Activated CD8-positive, alpha-beta memory T cell treated with anti-CD3 and anti-CD28 coated beads for 48 hours (primary cell): ENCODE results near the gene RYR3.

ENCODE experiments used
- DNase-seq, 3 experiments: peaks; one replicate each; pipeline ENCODE4 v3.0.0-alpha.2; 2020; ENCODE audit warnings: low read depth in 2 of 3, low spot score in 2 of 3

Gene RYR3

DNA sequence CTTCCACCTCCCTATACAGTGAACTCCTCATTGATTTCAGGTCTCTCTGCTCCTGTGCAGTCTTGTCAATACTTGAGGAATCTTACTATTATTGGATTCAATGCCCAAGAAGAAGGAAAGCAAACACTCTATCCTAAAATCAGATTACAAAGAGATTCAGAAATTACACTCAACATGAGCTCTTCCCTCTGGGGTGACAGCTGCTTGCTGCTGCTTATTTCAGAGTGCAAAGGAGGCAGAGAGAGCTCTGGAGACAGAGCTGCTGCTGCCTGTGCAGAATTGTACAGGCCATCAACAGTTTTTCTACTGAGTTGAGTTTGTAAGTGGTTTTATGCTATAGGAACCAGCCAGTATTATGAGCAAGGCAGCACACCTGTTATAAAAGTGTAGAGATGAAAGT, 7.1 kb downstream of the RYR3 start:
- no peak for DNase-seq

DNA sequence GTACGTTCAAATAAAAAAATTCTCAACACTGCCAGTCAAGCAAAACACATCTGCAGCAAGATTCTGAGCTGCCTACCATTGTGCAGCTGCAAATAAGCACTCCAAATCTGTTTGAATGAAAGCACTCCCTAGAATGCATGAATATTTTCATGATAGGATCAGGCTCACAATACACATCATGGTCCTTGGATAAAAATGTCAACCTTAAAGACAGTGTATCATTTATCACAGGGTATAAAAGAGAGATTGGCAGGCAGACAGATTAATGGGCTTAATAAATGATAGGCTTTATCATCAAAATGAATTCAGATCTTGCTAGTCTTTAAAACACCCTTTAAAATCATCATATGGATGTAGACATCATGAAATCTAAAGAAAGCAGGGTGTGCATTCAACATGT, 9.2 kb downstream of the RYR3 start:
- DNase-seq: no peak

DNA sequence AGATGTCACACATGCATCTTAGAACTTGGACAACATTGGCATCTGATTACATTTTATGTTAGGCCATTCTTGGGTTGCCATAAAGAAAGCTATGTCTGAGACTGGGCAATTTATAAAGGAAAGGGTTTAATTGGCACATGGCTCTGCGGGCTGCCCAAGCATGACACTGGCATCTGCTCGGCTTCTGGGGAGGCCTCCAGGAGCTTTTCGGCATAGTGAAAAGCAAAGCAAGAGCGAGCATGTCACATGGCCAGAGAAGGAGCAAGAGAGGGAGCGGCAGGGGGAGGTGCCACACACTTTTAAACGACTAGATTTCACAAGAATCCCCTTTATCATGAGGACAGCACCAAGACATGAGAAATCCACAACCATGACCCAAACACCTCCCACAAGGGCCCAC, 11.3 kb downstream of the RYR3 start:
- DNase-seq: no peak

DNA sequence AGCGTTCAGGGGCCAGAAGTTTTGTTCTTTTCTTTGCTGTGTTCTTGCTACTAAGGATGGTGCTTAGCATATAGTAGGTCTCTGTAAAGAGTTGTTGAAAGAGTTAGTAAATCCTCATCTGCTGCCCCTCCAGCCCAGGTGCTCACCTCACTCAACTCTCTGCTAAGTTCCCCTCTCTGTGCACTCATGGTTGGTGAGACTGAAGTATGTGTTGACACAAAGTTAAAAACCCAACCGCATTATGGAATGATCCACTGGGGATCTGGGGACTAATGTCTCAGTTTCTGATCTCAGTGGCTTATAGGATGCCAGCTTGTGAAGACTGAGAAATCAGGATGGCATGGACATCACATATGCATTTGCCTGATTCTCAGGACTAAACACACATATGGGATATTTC, 13.8 kb downstream of the RYR3 start:
- DNase-seq: no peak

DNA sequence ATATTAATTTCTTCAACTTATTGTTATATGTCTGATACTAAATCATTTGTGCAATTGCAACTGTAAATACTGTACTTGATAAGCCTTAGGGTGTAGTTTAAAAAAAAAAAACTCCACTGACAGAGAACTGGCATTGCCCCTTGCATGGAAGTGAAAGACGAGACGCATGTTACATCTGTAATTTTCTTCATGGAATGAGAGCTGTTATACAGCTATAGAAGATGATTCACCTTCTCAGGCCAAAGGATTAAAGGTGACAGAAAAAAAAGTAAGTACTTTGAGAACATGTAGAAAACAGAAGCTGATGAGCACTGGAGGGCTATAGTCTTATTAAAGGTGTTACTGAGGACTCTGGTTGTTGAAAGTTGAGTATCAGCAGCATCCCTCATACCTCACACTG, 16.1 kb downstream of the RYR3 start:
- no peak for DNase-seq

DNA sequence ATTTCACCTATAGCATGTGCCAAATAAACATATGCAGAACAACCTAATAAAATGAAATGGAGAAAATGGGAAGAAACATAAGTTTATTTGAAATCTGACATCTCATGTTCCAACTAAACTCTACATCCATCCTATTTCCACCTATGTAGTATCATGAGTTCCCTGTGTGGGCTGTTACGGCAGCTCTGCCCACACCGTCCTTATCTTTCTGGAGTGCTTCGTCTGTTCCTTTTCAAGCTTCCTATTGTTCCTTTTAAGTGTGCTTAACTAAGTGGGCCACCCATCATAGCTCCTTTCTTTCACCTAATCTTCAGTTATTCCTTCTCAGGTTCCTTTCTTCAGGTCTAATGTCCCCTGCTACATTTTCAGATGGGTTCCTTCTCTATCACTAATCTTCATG, 17.3 kb downstream of the RYR3 start:
- no peak for DNase-seq

DNA sequence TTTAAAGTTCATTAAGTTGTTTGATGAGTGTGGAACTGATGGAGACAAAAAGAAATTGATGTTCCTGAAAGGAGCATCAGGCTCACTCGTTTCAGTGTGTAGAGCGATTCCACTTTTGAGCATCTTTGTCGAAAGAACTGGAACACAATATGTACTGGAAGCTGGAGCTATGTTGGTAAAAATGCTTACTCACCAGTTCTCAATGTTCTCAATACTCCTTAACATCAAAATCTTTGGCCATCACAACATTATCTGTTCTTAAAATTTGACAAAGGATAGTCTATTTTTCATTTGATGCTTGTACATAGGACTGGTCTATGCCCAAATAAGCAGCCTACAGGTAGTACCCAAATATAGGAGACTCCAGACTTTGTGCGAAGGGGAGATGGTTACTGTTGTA, 18.7 kb downstream of the RYR3 start:
- DNase-seq: no peak

DNA sequence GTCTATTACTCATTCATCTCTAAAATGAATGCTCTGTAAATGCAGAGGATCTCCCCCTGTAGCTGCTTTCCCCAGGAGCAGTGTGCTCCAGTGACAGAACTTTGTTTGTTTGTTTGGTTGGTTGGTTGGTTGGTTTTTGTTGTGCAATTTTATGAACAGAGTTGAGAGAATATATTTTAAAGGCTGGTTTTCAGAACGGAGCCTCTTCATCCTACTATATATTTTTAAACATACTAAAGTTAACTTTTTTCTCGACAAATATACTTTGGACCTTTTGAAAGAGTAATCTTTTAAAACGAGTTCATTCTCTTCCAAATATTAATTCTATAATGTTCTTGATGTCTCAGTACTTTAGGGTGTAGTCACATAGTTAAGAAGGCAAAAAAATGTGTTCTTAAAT, 20.2 kb downstream of the RYR3 start:
- DNase-seq: no peak

DNA sequence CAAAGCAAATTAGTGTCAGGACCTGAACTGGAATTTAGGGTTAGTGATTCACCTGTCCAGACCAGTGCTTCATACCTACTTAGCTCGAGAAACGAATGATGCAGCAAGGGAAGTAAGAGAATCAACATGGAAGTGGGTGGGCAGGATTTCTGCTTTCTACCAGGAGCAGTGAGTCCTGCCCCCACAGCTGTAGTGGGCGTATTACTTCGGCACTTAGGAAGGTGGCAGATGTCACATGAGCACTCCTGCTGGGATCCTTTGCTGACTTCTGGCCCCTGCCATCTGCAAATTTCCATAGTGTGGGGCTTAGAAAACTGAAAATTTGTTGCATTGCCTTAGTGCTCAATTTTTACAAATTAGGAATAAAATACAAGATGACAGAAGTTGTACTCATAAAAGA, 31.2 kb downstream of the RYR3 start:
- no peak for DNase-seq

DNA sequence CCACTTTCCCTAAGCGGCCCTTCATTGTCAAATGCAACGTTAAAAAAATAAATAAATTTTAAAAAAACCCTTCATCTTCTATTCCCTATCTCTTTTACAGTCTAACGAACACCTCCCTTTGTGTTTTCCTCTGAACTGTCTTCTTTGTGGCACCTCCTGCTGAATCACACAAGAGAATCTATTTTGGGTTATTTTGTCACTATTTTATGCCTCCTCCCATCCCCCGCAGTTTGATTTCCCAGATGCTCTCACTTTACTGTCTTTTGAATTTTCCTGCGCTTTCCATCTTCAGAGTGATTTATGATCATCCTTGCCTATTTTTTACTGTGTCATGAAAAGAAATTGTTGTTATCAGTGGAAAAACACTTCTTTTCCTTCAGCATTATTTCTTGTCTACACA, 32.5 kb downstream of the RYR3 start:
- no peak for DNase-seq

DNA sequence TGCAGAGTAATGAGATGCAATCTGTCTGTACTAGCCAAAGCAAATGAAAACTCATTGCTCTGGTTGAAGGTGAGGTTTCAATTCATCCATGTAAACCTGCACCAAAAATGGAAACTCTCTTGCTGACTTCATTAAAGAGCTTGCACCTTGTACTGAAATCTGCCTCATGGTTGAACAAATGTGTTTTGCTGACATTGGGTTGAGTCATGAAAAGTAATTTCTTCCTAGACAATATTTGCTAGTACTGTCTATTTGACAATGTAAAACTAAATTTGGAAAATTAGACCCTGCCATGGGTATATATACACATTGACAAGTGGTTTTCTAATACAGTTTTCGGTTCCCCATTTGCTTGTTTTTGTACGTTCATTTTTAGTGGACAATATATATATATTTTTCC, 33.3 kb downstream of the RYR3 start:
- DNase-seq: no peak

DNA sequence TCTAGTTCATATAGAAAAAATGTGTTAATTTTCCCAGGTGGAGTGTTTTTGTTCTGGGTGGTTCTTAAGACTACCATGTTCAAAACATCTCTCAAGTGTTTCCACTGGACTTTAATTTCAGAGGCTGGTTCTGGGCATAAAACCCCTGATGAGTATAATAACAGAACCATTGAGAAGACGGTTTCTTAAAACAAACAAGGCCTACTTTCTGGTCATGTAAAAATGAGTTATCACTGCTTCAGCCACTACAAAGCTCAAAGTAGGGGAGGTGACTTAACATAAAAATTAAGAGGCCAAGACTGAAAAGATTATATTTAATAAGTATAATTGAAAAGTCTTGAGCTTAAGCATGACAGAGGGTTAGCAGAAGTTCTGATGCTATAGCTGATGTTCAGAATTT, 33.8 kb downstream of the RYR3 start:
- no peak for DNase-seq

DNA sequence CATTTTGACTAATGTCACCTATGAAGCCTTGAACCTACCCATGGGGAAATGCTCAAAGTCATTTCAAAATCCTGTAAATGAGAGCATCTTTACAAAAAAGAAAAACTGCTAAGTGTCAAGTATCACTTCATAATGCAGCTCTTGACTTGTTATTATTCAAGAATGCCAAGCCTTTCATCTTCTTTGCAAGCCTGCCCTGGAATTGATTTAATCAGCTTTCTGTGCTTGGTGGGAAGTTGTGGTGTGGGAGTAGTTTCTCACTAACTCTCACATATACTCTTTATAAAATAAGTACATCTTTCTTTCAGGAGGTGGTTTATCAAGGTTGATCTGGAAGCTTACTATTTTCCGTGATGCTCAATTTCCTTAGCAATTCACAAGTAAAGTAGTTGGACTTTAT, 43.6 kb downstream of the RYR3 start:
- no peak for DNase-seq

DNA sequence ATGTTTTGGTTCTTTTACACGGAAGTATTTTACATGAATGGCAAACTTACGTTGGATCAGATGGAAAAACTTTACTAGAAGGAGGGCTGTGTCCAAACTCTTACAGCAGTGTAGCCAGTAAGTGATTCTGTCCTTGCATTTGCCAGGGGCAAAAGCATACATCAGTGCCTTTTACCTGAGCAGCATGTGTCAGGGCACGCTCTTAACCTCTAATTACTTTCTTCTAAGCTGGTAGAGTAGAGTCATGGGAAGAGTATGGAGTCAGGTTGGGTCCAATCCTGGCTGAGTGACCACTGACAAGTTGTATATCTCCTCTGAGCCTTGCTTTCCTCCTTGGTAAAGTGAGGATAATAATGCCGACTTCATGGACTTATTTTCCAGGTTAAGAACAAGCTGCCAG, 47.1 kb downstream of the RYR3 start:
- no peak for DNase-seq

DNA sequence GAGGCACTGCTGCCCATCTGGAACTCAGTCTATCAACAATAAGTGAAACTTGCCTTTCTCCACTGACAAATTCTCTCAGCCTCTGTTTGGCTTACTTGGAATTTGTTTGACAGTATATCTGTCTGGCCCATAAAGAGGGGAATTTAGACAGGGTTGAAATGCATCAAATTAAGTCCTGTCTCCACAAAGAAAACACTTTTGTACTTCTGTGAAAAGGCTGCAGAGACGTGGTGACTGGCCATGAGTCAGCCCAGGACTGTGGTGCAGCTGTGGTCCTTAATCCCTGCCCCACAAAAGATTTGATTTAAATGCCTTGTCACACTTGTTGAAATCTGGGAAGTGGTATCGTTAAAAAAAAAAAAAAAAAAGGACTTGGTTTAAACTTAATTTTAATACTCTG, 47.5 kb downstream of the RYR3 start:
- no peak for DNase-seq

DNA sequence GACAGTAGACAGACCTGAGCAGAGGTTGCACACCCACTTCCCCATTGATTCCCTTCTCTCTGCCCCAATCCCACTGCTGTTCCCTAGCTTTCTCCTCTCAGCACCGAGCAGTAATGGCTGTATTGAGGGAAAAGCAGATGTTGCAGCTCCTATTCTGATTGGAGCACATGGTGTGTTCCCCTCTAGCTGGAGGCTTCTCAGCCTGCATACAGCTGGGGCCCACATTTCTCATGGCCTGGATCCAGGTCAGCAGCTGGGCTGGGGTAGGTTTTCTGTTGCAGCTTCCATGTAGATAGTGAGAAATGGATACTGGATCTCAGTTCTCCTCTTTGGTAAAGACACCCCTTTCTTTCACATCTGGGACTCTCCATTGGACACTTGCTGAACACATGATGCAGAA, 50.1 kb downstream of the RYR3 start:
- DNase-seq: no peak

DNA sequence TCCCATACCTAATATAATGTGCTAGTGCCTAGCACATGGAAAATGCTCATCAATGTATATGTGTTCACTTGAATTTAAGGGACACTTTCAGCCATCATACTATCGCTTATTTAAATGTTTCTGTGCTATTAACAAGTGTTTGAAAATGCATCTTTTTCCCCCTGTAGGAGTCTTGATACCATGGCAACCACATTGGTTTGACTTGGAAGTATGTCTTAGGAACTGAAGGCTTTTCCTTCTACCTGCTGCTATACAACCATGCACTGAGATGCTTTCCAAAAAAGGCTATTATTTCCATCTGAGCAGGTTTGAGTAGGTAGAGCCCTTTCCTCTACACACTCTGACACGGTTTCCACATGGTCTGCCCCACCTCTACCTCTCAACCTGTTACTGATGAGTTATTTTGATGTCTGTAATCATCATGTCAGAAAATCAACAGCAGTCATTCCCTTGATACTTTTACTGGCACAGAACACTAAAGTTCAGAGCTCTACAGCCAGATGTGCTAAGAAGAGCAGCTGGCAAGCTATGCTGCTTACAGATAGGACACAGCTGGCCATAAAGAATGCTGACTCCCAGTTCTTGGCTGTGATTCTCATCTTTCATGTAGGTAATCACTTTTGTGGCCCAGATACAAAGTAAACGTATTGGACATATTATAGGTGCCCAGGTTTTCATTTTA, 59.3 kb downstream of the RYR3 start:
- DNase-seq: no peak

DNA sequence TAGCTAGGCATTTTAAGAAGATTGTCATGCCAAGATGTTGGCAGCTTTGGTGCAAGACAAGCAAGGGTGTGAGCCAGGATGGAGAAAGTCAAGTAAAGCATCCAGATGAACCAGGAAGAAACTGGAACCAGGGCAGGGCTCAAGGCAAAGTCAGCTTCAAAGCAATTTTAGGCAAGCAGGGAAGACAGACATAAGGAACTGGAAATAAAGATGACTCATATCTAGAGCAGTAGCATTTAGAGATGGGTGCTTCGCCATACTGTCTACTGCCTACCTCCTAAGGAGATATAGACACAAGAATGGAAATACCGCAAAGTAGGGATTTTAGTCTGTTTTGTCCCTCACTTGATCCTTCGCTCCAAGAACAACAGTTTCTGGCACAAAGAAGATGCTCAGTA, 59.9 kb downstream of the RYR3 start:
- DNase-seq: no peak

DNA sequence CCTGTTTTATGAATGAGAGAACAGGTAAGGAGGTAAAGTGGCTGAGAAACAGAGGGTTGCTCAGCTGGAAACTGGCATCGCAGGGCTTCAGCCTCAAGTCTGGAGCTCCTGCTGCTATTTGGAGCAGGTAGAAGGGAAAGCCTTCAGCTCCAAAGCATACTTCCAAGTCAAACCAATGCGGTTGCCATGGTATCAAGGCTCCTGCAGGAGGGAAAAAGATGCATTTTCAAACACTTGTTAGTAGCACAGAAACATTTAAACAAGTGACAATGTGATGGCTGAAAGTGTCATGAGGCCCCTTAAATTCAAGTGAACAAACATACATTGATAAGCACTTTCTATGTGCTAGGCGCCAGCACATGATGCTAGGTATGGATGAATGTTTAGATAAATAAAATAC, 60.4 kb downstream of the RYR3 start:
- DNase-seq: no peak

DNA sequence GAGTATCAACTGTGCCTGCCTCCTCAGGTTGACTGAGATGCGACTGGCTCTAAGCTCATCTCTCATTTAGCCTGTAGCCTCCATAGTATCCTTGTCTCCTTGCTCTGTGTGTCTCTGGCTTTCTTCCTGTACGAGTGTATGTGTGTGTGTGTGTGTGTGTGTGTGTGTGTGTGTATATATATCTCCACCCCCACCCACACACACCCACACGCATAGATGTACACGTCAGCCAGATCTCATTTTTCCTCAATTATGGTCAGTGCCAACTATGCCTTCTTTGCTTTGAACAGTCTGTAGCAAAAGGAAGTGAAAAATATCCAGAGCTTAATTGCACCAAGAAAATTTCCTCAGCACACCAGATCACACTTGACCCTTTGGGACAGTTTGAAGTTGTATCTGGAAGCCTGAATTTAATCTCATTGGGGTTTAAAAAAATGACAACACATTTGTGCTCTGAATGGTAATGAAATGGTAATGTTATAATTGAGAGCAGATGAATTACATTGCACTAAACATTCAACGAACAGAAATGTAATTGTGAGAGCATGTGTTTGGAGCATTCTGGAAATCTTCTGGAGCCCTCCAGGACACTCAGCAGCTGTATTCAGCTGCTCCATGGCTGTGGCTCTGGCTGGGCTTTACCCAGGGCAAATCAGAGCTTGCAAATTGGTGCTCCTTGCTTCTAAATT, 63.6 kb downstream of the RYR3 start:
- DNase-seq: no peak

DNA sequence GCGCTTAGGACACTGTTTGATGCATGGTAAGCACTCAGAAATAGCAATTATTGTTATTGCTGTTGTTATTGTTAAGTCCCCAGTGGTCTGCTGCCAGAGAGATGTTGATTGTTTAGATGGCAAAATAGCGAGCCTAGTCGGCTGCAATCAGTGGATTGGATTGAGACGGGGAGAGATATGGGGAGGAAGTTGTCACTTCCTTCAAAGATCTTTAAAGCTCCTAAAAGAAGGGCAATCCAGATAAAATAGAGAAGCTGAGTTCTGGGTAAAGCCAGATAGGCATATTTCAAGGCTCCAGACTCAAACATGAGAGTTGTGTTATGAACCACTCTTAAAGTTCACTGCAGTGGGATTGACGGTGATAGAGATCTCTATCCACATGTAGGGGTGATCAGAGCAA, 64.5 kb downstream of the RYR3 start:
- DNase-seq: no peak

DNA sequence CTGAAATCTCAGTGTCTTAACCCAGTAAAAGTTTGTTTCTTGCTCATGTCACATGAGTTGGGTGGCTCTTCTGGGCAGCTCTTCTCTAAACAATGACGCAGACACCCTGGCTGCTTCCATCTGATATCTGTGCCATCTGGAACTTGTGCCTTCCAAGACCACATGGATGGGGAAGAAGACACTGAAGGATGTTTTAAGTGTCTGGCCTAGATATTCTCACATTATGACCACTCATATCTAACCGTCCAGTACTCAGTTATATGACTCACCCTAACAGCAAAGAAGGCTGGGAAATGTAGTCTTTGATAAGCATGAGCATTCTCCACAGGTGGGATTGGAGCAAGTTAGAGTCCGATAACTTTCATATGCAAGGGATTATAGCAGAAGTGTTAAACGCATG, 66.4 kb downstream of the RYR3 start:
- no peak for DNase-seq

DNA sequence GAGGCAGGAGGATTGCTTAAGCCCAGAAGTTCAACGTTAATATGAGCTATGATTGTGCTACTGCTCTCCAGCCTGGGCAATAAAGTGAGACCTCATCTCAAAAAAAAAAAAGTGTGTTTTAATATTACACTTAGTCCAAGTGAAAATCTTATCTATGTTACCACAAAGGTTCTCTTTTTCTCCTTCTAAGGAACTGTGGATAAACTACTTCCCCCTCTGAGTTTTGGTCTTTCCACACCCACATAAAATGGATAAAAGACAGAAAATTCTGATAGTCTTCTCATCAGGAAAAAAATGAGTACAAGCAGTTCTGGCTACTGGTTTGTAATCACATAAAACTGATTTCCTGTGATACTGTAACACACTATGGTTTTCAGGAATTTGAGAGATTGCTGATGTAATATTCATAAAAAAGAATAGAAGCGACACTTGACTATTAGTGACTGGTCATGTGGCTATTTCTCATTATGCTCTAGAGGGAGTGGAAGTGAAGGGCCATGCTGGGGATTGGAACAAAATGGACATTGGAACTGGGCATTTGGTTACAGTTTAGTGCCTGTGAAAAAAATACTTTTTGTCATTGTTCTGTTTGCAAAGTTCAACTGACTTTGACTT, 68.2 kb downstream of the RYR3 start:
- DNase-seq: no peak
